Measurements from ENCODE around the gene MS4A2.
"Not testable (repeated sequence)": the region's sequence is repeated elsewhere in the genome, so short reads cannot be mapped to it uniquely, and the experiment has no call there.

Gene MS4A2

DNA sequence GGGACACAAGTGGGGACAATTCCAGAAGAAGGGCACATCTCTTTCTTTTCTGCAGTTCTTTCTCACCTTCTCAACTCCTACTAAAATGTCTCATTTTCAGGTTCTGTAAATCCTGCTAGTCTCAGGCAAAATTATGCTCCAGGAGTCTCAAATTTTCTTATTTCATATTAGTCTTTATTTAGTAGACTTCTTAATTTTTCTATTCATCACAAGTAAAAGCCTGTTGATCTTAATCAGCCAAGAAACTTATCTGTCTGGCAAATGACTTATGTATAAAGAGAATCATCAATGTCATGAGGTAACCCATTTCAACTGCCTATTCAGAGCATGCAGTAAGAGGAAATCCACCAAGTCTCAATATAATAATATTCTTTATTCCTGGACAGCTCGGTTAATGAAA lies at the start of gene MS4A2:
MS4A2 (plus strand) TSS at position 301 of the 400 bp plus-strand sequence. CDS start 102 bp downstream, outside the sequence.
- H3K27me3 ChIP-seq (ENCODE audit: control insufficient read depth, insufficient read depth, low read length): no peaks in the 10 kb centered on the region
- H3K4me3 ChIP-seq (ENCODE audit: low read length): no peak within 1 kb of the TSS
- no peaks in the 10 kb centered on the region for H3K4me1 ChIP-seq (ENCODE audit: control insufficient read depth, insufficient read depth, low read length)
- H3K9ac ChIP-seq (ENCODE audit: low read length): no peak within 1 kb of the TSS
- H3K36me3 ChIP-seq (ENCODE audit: control insufficient read depth, insufficient read depth, low read length): no peaks in the 10 kb centered on the region
- no peak within 1 kb of the TSS for H3K27ac ChIP-seq (ENCODE audit: low read depth, low read length)

DNA sequence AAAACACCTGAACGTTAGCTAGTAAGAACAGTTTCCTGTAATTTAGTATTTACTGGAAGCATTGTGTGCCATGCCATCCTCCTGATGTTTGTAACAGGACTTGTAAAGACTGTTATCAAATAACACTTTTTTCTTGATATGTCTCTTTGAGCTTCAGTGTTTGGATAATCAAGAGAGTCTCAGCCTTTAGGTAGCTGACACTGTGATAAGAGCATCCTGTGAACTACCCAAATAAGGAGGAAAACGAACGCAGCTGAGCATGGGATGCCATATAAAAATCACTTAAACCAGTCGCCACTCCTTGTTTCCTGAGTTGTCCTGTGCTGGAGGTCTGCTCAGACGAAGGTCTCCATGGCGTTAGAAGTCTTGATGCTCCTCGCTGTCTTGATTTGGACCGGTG lies 48.4 kb upstream of the MS4A2 start, which contains the start of gene OOSP2:
OOSP2 (plus strand) TSS at position 301 of the 400 bp plus-strand sequence; CDS start at position 352, 51 bp downstream.
- H3K9ac ChIP-seq (ENCODE audit: low read length): no peak within 1 kb of the TSS
- H3K36me3 ChIP-seq (ENCODE audit: control insufficient read depth, insufficient read depth, low read length): no peaks in the 10 kb centered on the region
- H3K4me1 ChIP-seq (ENCODE audit: control insufficient read depth, insufficient read depth, low read length): no peaks in the 10 kb centered on the region
- H3K27me3 ChIP-seq (ENCODE audit: control insufficient read depth, insufficient read depth, low read length): no peaks in the 10 kb centered on the region
- no peak within 1 kb of the TSS for H3K4me3 ChIP-seq (ENCODE audit: low read length)
- no peak within 1 kb of the TSS for H3K27ac ChIP-seq (ENCODE audit: low read depth, low read length)

DNA sequence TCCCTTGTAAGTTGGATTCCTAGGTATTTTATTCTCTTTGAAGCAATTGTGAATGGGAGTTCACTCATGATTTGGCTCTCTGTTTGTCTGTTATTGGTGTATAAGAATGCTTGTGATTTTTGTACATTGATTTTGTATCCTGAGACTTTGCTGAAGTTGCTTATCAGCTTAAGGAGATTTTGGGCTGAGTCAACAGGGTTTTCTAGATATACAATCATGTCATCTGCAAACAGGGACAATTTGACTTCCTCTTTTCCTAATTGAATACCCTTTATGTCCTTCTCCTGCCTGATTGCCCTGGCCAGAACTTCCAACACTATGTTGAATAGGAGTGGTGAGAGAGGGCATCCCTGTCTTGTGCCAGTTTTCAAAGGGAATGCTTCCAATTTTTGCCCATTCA lies 38.0 kb upstream of the MS4A2 start:
- not testable (repeated sequence) for H3K36me3 ChIP-seq (ENCODE audit: control insufficient read depth, insufficient read depth, low read length); H3K27me3 ChIP-seq (ENCODE audit: control insufficient read depth, insufficient read depth, low read length); H3K4me3 ChIP-seq (ENCODE audit: low read length); H3K4me1 ChIP-seq (ENCODE audit: control insufficient read depth, insufficient read depth, low read length); H3K27ac ChIP-seq (ENCODE audit: low read depth, low read length); H3K9ac ChIP-seq (ENCODE audit: low read length)

DNA sequence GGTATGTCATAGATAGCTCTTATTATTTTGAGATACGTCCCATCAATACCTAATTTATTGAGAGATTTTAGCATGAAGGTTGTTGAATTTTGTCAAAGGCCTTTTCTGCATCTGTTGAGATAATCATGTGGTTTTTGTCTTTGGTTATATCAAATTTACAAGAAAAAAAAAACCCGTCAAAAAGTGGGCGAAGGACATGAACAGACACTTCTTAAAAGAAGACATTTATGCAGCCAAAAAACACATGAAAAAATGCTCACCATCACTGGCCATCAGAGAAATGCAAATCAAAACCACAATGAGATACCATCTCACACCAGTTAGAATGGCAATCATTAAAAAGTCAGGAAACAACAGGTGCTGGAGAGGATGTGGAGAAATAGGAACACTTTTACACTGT lies 37.6 kb upstream of the MS4A2 start:
- H3K9ac ChIP-seq (ENCODE audit: low read length); H3K4me1 ChIP-seq (ENCODE audit: control insufficient read depth, insufficient read depth, low read length); H3K36me3 ChIP-seq (ENCODE audit: control insufficient read depth, insufficient read depth, low read length); H3K27ac ChIP-seq (ENCODE audit: low read depth, low read length); H3K4me3 ChIP-seq (ENCODE audit: low read length); H3K27me3 ChIP-seq (ENCODE audit: control insufficient read depth, insufficient read depth, low read length): not testable (repeated sequence)

DNA sequence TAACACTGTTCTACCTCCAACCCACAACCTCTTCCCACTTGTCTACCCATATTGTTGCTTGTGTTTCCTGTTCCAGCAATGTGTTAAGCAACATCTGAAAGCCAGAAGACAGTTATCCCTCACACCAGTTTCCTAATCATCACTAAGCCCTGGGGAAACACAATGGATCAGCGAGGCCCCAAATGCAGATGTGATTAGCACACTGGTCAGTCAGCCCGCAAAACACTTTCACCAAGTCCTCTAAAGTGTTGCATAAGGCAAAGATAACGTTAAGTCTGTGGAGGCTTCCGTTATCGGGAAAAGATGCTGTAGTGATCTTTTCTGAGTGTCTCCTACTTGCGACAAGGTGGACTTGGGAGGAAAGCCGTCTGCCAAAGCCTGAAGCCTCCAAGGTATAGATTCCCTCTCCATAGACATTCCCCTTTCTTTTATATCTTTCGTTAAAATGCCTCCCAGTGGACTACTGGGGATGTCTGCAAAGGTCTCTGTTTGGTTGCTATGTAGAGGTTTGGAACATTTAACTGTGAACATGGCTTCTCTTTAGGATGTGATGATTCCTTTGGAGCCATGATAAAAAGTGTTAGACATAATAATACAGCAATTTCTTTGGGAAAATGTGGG lies 32.0 kb upstream of the MS4A2 start, which contains the start of gene MS4A3:
MS4A3 (plus strand) TSS at position 317 of the 621 bp plus-strand sequence. CDS start 4,496 bp downstream, outside the sequence.
- Histone ChIP-seq H3K27me3 (ENCODE audit: control insufficient read depth, insufficient read depth, low read length) (no peaks in the 10 kb centered on the region), H3K9ac (ENCODE audit: low read length) (no peak within 1 kb of the TSS), H3K4me3 (ENCODE audit: low read length) (no peak within 1 kb of the TSS), H3K27ac (ENCODE audit: low read depth, low read length) (no peak within 1 kb of the TSS), H3K36me3 (ENCODE audit: control insufficient read depth, insufficient read depth, low read length) (no peaks in the 10 kb centered on the region), H3K4me1 (ENCODE audit: control insufficient read depth, insufficient read depth, low read length) (no peaks in the 10 kb centered on the region)

DNA sequence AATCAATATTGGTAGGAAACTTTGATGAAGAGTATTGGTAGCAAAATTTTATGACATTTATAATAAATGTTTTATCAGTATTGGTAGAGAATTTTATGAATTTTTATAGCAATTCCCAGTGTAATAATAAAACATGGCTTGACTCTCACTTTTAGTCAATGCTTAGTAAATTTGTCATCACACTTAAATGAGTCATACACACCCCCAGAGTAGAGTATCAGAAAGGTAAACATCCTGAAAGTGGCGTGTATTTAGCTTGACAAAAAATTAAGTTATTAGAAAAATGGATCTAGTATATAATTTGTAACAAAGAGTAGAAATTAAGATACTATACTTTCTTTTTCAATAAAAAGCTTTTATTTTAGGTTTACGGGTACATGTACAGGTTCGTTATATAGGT lies 29.4 kb upstream of the MS4A2 start:
- no peak overlapping the region for H3K9ac ChIP-seq (ENCODE audit: low read length)
- no peak overlapping the region for H3K27ac ChIP-seq (ENCODE audit: low read depth, low read length)
- no peaks in the 10 kb centered on the region for H3K27me3 ChIP-seq (ENCODE audit: control insufficient read depth, insufficient read depth, low read length)
- no peaks in the 10 kb centered on the region for H3K36me3 ChIP-seq (ENCODE audit: control insufficient read depth, insufficient read depth, low read length)
- H3K4me3 ChIP-seq (ENCODE audit: low read length): no peak overlapping the region
- no peaks in the 10 kb centered on the region for H3K4me1 ChIP-seq (ENCODE audit: control insufficient read depth, insufficient read depth, low read length)

DNA sequence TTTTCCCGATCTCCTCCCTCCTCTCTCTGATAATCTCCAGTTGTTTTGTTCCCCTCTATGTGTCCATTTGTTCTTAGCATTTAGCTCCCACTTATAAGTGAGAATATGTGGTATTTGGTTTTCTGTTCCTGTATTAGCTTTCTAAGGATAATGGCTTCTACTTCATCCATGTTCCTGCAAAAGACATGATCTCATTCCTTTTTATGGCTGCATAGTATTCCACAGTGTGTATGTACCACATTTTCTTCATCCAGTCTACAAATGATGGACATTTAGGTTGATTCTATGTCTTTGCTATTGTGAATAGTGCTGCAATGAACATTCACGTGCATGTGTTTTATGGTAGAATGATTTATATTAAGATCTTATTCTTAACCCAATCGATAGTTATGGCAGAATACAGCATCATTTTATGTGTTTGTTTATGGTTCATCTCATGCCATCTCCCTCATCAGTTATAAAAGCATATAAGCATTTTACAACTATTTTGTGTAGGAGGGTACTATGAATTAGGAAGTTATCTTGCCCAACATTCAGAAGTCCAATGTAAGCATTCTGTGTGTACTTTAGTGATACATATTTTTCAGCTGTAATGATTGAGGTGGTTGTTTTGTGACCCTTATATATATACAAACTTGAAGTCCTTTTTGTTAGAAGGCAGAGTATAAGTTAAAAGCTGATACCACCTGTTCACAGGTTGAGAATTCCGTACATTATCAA lies 28.8 kb upstream of the MS4A2 start:
- Histone ChIP-seq H3K27ac (ENCODE audit: low read depth, low read length) (no peak overlapping the region), H3K4me1 (ENCODE audit: control insufficient read depth, insufficient read depth, low read length) (no peaks in the 10 kb centered on the region), H3K4me3 (ENCODE audit: low read length) (no peak overlapping the region), H3K27me3 (ENCODE audit: control insufficient read depth, insufficient read depth, low read length) (no peaks in the 10 kb centered on the region), H3K36me3 (ENCODE audit: control insufficient read depth, insufficient read depth, low read length) (no peaks in the 10 kb centered on the region), H3K9ac (ENCODE audit: low read length) (no peak overlapping the region)

DNA sequence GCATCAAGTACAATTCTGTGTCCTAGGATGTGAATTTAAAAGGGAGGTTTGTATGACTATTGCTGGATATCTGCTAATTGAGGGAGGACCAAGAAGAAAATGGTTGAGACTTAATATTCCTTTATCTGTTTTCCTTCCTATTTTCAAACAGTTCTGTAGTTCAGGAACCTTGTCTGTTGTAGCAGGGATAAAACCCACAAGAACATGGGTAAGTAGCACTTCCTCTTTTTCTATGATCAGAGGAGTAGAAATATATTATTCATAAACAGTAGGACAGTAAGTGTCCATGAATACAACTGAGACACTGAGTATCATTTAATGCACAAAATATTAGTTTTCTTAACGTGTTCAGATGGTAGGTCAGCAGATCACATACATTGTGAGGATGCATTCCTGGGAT lies 24.4 kb upstream of the MS4A2 start:
- no peaks in the 10 kb centered on the region for H3K36me3 ChIP-seq (ENCODE audit: control insufficient read depth, insufficient read depth, low read length)
- no peaks in the 10 kb centered on the region for H3K27me3 ChIP-seq (ENCODE audit: control insufficient read depth, insufficient read depth, low read length)
- no peak overlapping the region for H3K9ac ChIP-seq (ENCODE audit: low read length)
- H3K4me1 ChIP-seq (ENCODE audit: control insufficient read depth, insufficient read depth, low read length): no peaks in the 10 kb centered on the region
- H3K27ac ChIP-seq (ENCODE audit: low read depth, low read length): no peak overlapping the region
- no peak overlapping the region for H3K4me3 ChIP-seq (ENCODE audit: low read length)

DNA sequence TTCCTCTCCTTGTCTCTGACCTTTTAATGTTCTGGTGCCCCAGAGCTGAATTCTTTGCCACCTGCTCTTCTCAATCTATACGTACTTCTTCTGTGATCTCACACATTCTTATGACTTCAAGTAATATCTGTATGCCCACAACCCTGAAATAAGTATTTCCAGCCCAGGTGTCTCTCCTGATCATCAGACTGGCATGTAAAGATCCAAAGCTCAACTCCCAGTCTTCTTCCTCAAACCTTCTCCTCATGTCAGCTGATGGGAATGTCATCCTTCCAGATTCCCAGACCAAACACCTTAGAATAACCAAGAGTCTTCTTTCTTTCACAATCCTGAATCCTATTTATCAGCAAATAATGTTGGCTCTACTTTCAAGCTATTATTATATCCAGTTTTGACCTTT lies 22.7 kb upstream of the MS4A2 start:
- Histone ChIP-seq H3K36me3 (ENCODE audit: control insufficient read depth, insufficient read depth, low read length) (no peaks in the 10 kb centered on the region), H3K9ac (ENCODE audit: low read length) (no peak overlapping the region), H3K4me1 (ENCODE audit: control insufficient read depth, insufficient read depth, low read length) (no peaks in the 10 kb centered on the region), H3K4me3 (ENCODE audit: low read length) (no peak overlapping the region), H3K27ac (ENCODE audit: low read depth, low read length) (no peak overlapping the region), H3K27me3 (ENCODE audit: control insufficient read depth, insufficient read depth, low read length) (no peaks in the 10 kb centered on the region)

DNA sequence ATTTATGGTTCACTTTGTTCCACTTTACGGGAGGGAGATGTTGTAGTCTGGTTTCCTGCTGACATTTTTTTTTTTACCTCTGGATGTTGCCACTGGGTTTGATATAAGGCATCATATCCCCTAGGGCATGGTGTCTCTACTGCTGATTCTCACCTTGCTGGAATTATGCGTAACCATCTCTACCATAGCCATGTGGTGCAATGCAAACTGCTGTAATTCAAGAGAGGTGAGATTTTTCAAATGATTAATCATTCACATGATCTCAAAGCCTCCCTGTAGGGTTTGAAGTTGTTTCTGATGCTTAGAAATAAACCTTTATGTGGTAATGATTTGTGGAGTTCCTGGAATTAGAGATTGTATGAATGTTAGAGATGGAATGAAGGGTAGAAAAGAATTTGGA lies 19.0 kb upstream of the MS4A2 start:
- no peak overlapping the region for H3K4me3 ChIP-seq (ENCODE audit: low read length)
- H3K27me3 ChIP-seq (ENCODE audit: control insufficient read depth, insufficient read depth, low read length): no peaks in the 10 kb centered on the region
- no peaks in the 10 kb centered on the region for H3K4me1 ChIP-seq (ENCODE audit: control insufficient read depth, insufficient read depth, low read length)
- H3K27ac ChIP-seq (ENCODE audit: low read depth, low read length): no peak overlapping the region
- H3K36me3 ChIP-seq (ENCODE audit: control insufficient read depth, insufficient read depth, low read length): no peaks in the 10 kb centered on the region
- no peak overlapping the region for H3K9ac ChIP-seq (ENCODE audit: low read length)

DNA sequence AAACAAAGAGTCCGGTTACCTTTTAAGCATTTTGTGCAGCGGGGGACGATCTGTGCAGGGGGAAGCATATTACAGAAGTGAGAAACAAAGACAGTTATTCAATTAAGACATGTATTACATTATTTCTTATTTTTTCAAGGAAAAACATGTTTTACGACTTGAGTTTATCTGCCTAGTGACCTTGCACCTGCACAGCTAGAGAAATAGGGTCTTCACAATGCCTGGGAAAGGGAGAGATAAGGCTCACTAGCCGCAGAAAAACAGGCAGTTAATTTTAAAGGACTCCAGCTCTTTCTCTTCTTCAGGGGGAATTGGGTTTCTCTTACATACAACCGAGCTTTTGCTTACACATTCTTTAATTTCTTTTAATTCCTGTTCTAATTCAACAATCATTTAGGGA lies 16.8 kb upstream of the MS4A2 start:
- not testable (repeated sequence) for H3K27ac ChIP-seq (ENCODE audit: low read depth, low read length); H3K27me3 ChIP-seq (ENCODE audit: control insufficient read depth, insufficient read depth, low read length)

DNA sequence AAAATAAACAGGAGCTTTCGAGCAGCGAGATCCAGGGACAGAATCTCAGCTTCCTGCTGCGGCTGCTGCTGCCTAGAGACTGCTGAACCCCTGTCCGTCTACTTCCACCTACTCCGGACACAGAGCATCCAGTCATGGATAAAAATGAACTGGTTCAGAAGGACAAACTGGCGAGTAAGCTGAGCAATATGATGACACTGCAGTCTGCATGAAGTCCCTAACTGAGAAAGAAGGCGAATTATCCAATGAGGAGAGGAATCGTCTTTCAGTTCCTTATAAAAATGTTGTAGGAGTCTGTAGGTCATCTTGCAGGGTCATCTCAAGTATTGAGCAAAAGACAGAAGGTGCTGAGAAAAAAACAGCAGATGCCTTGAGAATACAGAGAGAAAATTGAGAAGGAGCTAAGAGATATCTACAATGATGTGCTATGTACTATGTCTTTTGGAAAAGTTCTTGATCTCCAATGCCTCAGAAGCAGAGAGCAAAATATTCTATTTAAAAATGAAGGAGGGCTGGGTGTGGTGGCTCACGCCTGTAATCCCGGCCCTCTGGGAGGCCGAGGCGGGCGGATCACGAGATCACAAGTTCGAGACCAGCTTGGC lies 11.1 kb upstream of the MS4A2 start:
- Histone ChIP-seq H3K4me3 (ENCODE audit: low read length) (no peak overlapping the region), H3K36me3 (ENCODE audit: control insufficient read depth, insufficient read depth, low read length) (no peaks in the 10 kb centered on the region), H3K27me3 (ENCODE audit: control insufficient read depth, insufficient read depth, low read length) (no peaks in the 10 kb centered on the region), H3K4me1 (ENCODE audit: control insufficient read depth, insufficient read depth, low read length) (no peaks in the 10 kb centered on the region), H3K27ac (ENCODE audit: low read depth, low read length) (no peak overlapping the region), H3K9ac (ENCODE audit: low read length) (no peak overlapping the region)

More for the DNA sequence above, 16.8 kb upstream of the MS4A2 start:
- not testable (repeated sequence) for H3K36me3 ChIP-seq (ENCODE audit: control insufficient read depth, insufficient read depth, low read length); H3K4me1 ChIP-seq (ENCODE audit: control insufficient read depth, insufficient read depth, low read length); H3K9ac ChIP-seq (ENCODE audit: low read length); H3K4me3 ChIP-seq (ENCODE audit: low read length)
